GM18508 (cell line): ENCODE data around the gene CHD2.

ENCODE experiments used
- ATAC-seq: cut with Tn5 transposase; IDR thresholded peaks from one replicate; pipeline ENCODE4 v1.9.1; 2021; ENCODE audit warnings: moderate number of reproducible peaks; ENCODE audit not compliant: insufficient read depth, unreplicated experiment

Gene CHD2

DNA sequence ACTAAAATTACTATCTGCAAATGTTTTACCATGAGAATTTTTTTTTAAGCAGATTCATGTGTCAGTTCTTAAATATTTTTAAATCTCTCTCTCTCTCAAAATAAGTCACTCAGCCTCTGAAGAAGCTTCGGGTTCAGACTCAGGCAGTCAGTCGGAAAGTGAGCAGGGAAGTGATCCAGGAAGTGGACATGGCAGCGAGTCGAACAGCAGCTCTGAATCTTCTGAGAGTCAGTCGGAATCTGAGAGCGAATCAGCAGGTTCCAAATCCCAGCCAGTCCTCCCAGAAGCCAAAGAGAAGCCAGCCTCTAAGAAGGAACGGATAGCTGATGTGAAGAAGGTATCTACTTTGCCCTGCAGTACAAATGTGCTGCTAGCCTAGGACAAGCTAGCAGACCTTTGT, 24.1 kb downstream of the CHD2 start:
- ATAC-seq = no peak

DNA sequence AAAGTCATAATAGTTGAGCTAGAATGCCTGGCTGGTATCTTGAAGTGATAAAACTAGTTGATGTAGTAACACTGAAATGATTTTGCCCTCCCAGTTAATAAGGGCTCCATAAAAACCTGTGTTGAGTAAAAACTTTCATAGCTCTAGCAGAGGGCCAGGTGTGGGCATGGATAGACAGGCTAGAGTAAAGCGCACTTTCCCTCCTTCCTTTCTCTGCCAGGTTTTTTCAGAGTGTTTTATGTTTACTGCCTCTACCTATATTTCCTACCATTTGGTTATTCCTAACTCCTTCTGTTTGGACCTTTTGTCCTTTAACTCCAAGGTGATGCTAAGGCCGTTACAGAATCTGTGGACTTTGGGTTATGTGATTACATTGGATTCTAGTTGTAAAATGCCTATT, 25.3 kb downstream of the CHD2 start:
- no peak for ATAC-seq

DNA sequence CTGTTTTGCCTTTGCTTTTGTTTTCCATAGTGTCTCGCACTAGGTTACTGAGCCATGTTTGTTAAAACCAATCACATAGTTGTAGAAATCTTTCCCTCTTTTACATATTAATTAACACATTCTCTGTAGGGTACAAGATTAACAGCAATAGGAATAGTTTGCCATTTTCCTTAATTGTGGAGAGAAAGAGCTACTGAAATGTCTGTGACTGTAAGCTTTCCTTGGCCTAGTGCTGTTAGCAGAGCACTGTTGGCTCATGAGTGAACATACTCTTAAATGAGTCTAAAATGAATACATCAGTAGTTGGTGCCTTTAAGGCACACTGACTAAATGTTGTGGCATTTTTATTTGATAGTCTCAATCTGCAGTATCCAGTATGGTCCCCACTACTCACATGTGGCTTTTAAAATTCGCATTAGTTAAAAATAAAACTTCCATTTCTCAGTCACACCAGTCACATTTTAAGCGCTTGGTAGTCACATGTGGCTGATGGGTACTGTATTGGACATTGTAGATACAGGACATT, 28.2 kb downstream of the CHD2 start:
- no peak for ATAC-seq

DNA sequence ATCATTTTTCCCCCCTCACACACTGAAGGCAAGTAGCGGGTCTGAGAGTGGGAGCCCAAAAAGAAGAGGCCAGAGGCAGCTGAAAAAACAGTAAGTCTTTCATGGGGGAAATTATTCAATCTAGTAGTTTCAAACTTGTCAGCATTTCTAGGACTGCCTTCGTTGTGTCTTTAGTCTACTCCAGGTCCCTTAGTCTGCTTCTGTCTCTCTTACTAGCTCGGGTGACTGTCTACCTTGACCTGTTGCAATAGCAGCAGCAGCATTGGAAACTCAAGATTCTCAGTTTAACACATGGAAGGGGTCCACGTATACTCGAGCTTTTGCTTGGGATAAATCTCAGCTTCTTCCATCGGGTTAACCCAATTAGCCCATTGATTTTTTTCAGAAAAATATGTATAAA, 28.9 kb downstream of the CHD2 start:
- ATAC-seq = no peak

DNA sequence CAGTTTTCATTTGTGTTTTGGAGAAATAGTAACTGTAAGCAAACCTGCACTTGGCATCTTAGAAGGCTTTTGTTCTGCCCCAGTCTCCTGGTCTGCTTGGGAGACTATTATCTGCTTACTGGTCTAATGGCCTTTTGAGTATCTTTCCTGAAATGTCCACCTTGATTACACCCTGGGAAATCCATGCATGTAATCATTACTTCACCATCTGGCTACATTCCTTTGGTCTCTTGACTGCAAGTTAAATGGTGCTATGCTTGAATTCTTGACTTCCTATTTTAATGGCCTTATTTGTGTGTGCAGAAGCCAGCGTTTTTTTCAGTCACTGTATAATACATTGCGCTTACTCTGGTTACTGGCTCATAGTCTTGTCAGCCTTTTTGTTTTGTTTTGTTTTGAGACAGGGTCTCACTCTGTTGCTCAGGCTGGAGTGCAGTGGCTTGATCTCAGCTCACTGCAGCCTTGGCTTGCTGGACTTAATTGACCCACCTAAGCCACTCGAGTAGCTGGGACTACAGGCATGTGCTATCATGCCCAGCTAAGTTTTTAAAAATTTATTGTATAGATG, 30.0 kb downstream of the CHD2 start:
- ATAC-seq = no peak

DNA sequence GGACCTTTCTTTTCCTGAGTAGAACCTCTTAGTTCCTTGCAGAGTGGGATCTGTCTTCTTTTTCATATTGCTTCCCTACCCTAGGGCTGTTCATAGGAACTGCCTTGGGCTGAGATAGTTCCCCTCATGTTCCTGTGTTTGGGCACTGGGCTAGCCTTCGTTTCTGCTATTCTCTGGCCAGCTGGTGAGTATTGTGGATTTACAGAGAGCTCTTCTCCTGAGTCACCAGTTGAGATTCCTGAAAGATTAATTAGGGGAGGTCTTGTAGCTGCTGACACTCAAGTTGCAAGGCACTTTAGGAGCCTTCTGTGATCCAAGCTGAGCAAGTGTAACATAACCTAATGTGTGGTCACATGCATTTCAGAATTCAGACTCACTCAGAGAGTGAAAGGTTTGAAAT, 30.7 kb downstream of the CHD2 start:
- no peak for ATAC-seq

DNA sequence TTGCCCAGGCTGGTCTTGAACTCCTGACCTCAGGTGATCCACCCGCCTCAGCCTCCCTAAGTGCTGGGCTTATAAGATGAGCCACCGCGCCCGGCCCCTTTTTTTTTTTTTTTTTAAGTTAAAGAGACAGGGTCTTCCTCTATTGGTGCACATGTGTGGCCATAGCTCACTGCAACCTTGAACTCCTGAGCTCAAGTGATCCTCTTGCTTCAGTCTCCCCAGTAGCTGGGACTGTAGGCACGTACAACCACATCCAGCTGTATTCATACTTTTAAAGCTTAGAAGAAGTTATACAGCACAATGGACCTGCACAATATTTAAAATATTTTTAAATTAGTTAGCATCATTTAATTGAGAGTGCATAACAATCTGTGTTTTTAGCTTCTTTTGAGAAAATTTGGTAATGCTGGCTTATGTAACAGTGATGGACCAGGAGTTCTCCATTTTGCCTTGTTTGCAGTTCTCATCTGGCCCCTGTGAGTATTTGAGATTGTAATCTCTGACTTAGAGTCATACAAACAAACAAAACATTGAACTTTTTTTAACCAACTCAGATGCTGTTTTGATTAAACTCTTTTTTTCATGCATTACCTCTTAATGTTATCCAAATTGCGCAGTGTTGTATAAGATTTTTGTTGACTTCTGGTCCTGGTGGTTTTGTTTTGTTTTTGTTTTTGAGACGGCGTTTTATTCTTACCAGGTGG, 33.0 kb downstream of the CHD2 start:
- no peak for ATAC-seq

DNA sequence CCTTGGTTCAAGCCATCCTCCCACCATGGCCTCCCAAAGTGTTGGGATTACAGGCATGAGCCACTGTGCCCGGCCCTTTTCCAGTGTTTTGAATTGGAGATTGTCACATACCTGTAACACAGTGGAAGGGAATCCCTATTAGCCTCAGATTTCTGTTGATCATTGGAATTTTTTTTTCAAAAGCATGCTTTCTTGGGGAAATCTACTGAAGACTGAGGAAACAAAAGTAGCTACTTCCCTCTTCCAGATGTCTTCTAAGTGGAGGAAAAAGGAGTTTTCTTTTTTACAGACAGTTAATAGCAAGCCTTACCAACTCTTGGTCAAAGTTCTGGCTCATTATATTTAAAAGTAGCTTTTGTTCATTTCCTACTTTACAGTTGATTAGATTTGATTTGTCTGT, 33.7 kb downstream of the CHD2 start:
- ATAC-seq = no peak

DNA sequence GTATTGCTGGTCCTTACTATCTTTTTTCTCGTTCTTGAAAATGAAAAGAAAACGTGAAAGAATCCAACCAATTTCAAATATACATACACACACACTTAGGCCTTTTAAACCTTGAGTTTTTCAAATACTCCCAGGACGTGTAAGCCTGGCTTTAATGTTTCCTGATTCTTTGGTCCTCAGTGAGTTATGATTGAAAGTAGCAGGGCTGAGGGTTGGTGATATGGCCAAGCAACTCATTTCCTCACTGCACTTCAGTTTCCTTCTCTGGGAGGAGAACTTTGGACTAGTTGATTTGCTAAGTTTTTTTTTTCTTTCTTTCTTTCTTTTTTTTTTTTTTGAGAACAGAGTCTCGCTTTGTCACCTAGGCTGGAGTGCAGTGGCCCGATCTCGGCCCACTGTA, 34.6 kb downstream of the CHD2 start:
- no peak for ATAC-seq

DNA sequence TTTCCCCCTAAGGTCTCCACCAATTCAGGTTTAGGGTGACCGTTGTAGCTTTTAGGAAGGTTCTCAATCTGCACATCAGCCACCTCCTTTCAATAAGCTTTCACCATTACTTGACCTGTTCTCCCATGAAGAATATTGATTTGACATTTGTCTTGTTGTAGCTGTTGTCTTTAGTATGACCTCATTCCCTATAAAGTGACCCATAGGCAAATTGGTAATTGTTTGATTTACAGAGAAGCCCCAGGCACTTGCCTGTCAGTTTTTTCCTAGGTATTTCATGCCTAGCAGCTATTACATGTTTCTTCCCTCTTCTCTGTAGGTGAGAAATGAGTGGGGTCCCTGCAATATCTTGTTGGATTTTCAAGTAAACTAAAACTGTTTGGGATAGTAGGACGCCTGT, 36.0 kb downstream of the CHD2 start:
- ATAC-seq = no peak

DNA sequence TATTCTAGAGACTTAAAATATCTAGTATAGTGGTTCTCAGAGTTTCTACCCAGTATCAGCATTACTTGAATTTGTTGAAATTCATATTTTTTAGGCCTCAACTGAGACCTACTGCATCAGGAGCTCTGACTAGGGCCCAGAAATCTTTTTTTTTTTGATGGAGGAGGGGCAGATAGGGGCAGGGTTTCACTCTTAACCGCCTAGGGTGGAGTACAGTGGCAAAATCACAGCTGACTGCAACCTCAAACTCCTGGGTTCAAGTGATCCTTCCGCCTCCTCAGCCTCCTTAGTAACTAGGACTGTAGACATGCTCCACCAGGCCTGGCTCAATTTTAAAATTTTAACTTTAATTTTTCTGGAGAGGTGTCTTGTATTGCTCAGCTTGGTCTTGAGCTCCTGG, 36.6 kb downstream of the CHD2 start:
- ATAC-seq = no peak

DNA sequence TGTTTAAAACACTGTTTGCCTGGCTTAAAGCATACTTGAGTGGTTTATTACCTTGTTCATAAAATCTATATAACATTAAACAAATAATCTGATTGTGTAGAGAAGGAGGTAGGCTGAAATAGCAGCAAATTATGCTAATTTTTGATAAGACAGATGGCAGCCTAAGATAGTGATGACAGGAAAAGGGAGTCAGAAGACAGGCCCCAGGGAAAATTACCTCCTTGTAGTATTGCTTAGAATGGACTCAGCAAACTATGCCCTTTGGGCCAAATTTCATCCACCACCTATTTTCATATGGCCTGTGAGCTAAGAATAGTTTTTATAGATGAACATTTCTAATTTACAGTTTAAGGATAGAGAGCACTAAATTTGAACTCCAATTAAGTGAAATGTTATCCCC, 37.8 kb downstream of the CHD2 start:
- ATAC-seq = no peak

DNA sequence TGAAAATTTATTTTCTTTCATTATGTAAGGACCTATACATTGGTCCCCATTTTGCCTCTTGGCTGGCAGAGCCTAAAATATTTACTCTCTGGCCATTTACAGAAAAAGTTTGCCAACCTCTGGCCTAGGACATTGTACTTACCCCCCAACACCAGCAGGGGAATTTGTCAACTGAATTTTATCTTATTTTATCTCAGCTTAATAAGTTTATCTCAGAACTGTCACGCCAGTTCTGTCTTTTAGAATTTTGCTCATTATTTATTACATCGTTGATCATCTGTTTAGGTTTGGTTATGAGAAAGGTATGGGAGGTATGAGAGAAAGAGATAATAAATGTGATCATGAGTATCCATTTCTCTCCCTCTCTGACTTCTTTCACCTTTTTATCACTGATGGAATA, 38.3 kb downstream of the CHD2 start:
- ATAC-seq = no peak

DNA sequence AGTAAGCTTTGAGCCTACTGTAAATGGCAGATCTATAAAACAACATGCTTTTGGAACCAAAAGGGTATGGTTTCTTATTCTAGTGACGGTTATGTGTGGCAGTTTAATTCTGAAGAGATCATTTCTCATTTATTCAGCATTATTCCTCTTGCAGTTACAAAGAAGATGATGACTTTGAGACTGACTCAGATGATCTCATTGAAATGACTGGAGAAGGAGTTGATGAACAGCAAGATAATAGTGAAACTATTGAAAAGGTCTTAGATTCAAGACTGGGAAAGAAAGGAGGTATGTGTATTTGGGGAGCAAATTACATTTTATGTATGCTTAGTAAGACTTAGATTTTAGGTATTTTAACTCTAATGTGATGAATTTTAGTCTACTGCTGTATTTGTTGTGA, 41.5 kb downstream of the CHD2 start:
- no peak for ATAC-seq

DNA sequence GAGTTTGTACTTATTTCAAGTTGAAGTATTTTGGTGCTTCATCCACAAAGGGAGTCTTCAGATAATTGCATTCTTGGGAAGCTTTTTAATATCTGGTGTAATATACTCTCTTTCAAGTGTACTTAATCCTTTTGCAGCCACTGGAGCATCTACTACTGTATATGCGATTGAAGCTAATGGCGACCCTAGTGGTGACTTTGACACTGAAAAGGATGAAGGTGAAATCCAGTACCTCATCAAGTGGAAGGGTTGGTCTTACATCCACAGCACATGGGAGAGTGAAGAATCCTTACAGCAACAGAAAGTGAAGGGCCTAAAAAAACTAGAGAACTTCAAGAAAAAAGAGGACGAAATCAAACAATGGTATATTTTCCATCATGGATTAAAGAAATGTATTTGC, 42.6 kb downstream of the CHD2 start:
- no peak for ATAC-seq

DNA sequence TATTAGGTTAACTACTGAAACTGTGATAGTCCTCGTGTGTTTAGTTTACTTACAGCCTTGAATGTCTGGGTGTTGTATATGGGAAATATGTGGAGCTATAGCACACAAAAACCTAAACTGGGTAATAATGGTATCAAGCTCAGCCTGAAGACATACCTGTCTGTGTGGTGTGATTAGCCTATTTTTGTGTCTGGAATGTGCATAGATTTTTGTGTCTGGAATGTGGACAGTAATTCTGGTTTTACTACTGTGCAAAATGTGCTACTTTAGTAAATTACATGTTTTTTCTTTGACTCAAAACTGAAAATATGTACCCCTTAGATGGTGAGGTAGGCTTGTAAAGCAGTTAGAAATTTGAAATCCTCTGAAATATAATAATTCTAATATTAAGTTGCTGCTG, 43.5 kb downstream of the CHD2 start:
- no peak for ATAC-seq

DNA sequence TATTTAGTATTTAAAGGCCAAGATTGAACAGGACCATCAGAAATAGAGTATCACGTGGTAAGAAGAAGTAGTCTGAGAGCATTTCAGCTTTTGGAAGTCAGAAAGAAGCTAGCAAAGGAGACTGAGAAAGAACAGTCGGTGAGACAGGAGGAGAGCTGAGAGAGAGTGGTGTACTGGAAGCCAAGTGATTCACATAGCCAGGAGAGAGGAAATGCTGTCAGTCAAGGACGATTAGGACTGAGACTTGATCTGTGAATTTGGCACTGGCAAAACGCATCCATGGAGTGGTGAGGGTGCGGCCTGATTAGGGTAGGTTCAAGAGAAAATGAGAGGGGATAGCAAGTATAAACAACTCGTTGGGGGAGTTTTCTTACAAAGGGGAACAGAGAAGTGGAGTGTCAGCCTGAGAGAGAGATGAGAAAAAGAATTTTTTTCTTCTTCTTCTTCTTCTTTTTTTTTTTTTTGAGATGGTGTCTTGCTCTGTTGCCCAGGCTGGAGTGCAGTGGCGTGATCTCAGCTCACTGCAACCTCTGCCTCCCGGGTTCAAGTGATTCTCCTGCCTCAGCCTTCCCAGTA, 44.9 kb downstream of the CHD2 start:
- no peak for ATAC-seq

DNA sequence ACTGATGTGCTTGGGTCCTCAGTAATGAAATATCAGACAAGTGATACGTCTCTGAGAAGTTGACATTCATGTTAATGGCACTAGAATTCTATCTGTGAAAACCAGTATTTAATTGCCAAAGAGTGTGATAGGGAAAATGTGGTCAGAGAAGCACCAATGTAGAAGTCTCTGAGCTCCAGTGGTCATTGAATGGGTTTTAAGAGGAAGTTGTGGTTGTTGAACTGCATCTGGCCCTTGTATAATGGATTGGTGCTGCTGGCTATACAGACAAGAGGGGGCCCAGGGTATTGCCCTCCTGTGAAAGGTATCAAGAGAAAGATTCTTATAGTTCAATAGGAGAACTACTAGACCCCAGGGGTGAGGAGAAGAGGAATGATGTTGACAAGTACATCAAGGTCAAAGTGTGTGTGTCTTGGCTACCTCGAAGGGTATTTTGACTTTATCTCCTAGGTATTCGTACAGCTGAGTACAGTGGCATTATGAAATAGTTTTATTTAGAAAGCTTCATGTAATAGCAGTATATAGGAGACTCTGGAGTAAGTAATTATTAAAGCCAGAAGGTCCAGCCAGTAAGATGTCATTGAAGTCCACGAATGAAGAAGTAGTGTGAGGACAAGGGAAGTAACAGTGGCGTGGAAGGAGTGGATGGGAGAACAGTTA, 47.1 kb downstream of the CHD2 start:
- no peak for ATAC-seq

DNA sequence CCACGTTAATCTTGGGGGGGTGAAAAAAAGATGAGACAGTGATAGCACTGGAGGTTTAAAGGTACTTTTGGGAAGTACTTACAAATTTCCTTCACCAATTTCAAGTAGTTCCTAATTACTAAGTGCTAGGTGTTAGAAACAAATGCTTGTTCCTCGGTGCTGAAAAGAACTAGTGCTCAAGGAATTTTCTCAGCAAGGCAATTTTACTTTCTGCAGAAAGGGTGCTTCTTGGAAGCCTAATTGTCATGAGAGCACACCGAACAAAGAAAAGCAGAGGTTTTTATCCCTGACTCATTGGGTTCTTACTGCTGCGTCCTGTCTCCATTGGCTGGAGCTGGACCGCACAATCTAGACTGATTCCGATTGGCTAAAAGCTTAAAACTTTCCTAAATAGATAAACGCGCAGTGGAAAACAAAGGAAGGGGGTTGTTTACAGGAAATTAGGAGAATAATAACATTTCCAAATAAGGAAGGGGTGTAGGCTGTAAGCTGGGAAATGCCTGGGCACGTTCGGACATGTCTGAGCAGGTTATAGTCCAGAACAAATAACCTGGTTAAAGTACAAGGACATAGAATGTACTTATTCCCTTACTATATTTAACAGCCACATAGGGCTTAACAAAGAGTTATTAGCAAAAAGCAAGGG, 49.6 kb downstream of the CHD2 start:
- ATAC-seq = no peak

DNA sequence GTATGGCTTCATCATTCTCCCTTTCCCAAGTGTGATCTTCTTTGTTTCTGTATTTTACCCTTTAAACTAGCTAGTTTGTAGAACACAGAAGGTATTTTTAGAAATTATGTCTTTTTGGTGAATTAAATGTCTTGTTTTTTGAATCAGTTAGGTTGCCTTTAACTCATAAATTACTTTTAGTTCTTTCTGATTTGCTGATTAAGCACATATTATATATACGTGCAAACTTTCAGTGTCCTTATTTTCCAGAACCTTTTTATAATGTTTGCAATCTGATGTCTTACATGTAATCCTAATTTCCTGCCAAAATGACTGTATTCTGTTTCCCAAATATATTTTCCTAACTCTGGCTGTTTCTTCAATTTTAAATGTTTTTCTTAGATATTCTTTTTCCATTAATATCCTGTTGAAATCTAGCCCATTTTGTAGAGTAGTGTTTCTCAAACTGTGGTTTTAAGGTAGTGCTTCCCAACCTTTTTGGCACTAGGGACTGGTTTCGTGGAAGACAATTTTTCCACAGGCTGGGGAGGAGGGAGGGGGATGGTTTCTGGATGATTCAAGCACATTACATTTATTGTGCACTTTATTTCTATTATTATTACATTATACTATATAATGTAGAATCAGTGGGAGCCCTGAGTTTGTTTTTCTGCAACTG, 51.8 kb downstream of the CHD2 start:
- no peak for ATAC-seq
